HK-2 (cell line): Measurements from ENCODE around the gene SGSH.
"Not testable (repeated sequence)": the region's sequence is repeated elsewhere in the genome, so short reads cannot be mapped to it uniquely, and the experiment has no call there.

Experiments
- DNase-seq: peaks from one replicate; pipeline ENCODE4 v3.0.0-alpha.2; 2018; ENCODE audit not compliant: unreplicated experiment

The SGSH gene

GRCh38 chr17:80210348-80211108, 9.6 kb downstream of the SGSH start:
- no peak for DNase-seq

- DNase-seq = no peak
Observed at GRCh38 chr17:80209765-80210164, 10.4 kb downstream of the SGSH start.

GRCh38 chr17:80208050-80208449, 12.1 kb downstream of the SGSH start:
- no peak for DNase-seq

- DNase-seq = no peak
Observed at GRCh38 chr17:80205811-80206210, 14.3 kb downstream of the SGSH start.

- DNase-seq = no peak
Observed at GRCh38 chr17:80204626-80205468, 15.3 kb downstream of the SGSH start.

- no peak for DNase-seq
Observed at GRCh38 chr17:80203471-80203963, 16.6 kb downstream of the SGSH start.

GRCh38 chr17:80202197-80202596, 17.9 kb downstream of the SGSH start:
- no peak for DNase-seq

GRCh38 chr17:80201446-80201845, 18.7 kb downstream of the SGSH start:
- no peak for DNase-seq

GRCh38 chr17:80199295-80199694, 20.8 kb downstream of the SGSH start:
- DNase-seq = not testable (repeated sequence)

- DNase-seq = no peak
Observed at GRCh38 chr17:80198144-80198661, 21.9 kb downstream of the SGSH start.

- DNase-seq = no peak
Observed at GRCh38 chr17:80196652-80197051, 23.5 kb downstream of the SGSH start.

GRCh38 chr17:80195671-80196529, 24.2 kb downstream of the SGSH start:
- DNase-seq = peak; percentile 38

GRCh38 chr17:80195141-80195540, 25.0 kb downstream of the SGSH start:
- no peak for DNase-seq

GRCh38 chr17:80191865-80192661, 28.1 kb downstream of the SGSH start:
- DNase-seq = no peak

GRCh38 chr17:80191192-80191591, 28.9 kb downstream of the SGSH start:
- no peak for DNase-seq

GRCh38 chr17:80190716-80191115, 29.4 kb downstream of the SGSH start:
- DNase-seq = no peak

GRCh38 chr17:80189611-80190010, 30.5 kb downstream of the SGSH start:
- DNase-seq = no peak

GRCh38 chr17:80187515-80187941, 32.6 kb downstream of the SGSH start:
- DNase-seq = peak; percentile 27

- no peak for DNase-seq
Observed at GRCh38 chr17:80187090-80187489, 33.0 kb downstream of the SGSH start.

- DNase-seq = no peak
Observed at GRCh38 chr17:80185968-80186367, 34.2 kb downstream of the SGSH start.

GRCh38 chr17:80184423-80184714, 35.8 kb downstream of the SGSH start:
- no peak for DNase-seq
